ENCODE measurements around the gene MYCBPAP.

Gene MYCBPAP

DNA sequence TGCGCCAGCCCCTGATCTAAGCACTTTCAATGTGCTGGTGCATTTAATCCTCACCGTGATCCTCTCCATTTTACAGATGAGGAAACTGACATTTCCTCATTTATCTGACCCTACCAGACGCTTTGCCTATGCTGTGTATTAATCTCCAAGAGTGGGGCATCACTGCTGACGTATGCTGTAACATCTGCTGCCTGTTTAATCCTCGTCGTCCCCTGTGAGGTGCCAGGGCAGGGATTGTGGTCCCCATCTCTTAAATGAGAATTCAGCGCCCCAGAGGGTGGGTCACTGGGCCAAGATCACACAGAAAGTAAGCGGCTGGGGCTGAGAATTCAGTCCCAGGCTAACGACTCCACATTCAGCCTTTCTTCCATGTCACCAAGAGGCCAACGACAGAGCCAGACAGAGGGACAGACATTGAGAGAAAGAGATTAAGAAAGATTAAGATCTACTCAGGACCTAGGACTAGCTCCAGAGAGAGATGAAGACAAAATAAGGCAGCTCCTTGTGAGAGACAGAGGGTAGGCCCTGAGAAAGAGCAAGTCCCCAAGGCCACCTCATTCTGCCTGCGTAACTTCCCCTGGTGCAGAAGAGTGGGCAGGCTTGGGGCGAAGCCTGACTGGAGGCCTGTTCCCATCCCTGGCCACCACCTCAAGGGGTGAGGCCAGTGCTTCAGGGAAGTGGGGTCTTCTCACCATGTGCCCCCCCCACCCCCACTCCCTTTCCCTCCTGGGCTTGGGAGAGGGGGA, 65.8 kb downstream of the MYCBPAP start:
- DNase-seq: no peak

DNA sequence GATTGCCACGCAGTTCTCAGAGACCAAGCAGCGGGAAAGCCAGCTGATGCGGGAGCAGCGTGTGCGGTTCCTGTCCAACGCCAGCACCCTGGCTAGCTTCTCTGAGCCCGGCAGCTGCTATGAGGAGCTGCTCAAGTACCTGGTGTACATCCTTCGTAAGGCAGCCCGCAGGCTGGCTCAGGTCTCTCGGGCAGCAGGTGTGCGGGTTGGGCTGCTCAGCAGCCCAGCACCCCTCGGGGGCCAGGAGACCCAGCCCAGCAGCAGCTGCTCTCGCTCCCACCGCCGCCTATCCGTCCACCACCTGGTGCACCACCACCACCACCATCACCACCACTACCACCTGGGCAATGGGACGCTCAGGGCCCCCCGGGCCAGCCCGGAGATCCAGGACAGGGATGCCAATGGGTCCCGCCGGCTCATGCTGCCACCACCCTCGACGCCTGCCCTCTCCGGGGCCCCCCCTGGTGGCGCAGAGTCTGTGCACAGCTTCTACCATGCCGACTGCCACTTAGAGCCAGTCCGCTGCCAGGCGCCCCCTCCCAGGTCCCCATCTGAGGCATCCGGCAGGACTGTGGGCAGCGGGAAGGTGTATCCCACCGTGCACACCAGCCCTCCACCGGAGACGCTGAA, 67.5 kb downstream of the MYCBPAP start:
- no peak for DNase-seq

GRCh38 chr17:50576864-50577263, 68.6 kb downstream of the MYCBPAP start:
- no peak for DNase-seq

DNA sequence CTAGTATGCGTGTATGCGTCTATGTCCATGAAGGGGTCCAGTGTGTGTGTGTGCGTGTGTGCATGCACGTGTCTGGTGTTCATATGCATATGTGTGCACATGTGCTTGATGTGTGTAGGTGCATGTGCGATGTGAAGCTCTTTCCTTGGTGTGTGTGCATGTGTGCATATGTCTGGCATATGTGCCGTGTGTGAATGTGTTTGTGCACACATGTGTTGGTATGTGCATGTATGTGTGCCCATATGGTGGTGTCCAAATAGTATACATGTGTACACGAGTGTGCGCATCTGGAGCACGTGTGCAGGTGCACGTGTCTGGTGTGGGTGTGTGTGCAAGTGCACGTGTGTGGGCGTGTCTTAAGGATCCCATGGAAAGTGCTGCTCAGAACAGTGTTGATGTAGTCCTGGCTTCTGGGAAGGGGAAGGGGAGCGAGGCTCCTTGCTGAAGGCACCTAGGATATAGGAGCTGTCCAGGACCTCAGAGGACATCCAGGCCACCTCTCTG, 69.3 kb downstream of the MYCBPAP start:
- no peak for DNase-seq

- DNase-seq: no peak
These were observed 69.9 kb downstream of the MYCBPAP start for GRCh38 chr17:50578173-50578572.

DNA sequence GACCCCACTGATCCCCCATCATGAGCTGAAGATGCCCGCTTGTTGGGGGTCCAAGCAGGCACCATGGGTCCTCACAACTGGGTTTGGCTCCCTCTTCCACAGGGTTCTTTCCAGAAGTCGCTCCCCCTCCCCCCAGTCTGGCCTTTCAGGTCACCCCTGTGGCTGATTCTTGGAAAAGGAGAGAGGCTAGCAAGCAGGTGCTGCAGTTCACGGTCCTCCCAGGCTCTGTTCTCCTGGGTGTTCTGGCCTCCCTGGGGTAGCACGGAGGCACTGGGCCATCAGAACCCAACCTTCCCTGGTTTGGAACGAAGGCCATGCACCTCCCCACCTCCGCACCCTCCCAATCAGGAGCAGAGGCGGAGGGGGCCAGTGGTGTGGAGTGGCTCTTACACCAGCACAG, 71.2 kb downstream of the MYCBPAP start:
- no peak for DNase-seq

- DNase-seq: no peak
These were observed 72.4 kb downstream of the MYCBPAP start for GRCh38 chr17:50580646-50581045.

Measured in GOT3 (cell line).